GM18861 (cell line): ENCODE data around the gene TAB2.
A peak's percentile ranks its signal among the peaks of the same experiment; 100 is the strongest.

Source experiments
- ATAC-seq: cut with Tn5 transposase; IDR thresholded peaks from one replicate; pipeline ENCODE4 v1.9.1; 2021; ENCODE audit not compliant: unreplicated experiment

The TAB2 gene

GRCh38 chr6:149409617-149410016, 92.1 kb downstream of the TAB2 start:
- ATAC-seq, result no peak

- no peak for ATAC-seq
These were observed 93.0 kb downstream of the TAB2 start for GRCh38 chr6:149410557-149410956.

- no peak for ATAC-seq
These were observed 96.5 kb downstream of the TAB2 start for GRCh38 chr6:149414009-149414408.

- no peak for ATAC-seq
These were observed 97.3 kb downstream of the TAB2 start for GRCh38 chr6:149414821-149415220.

GRCh38 chr6:149419696-149420404, 102.3 kb downstream of the TAB2 start:
- ATAC-seq, result no peak

GRCh38 chr6:149421132-149421531, 103.6 kb downstream of the TAB2 start:
- no peak for ATAC-seq

GRCh38 chr6:149422581-149422980, 105.1 kb downstream of the TAB2 start:
- ATAC-seq, result no peak

- ATAC-seq, result no peak
These were observed 106.5 kb downstream of the TAB2 start for GRCh38 chr6:149423964-149424440.

GRCh38 chr6:149425224-149425623, 107.7 kb downstream of the TAB2 start:
- ATAC-seq, result no peak

GRCh38 chr6:149425754-149426153, 108.2 kb downstream of the TAB2 start:
- ATAC-seq, result no peak

- ATAC-seq, result no peak
These were observed 111.1 kb downstream of the TAB2 start for GRCh38 chr6:149428606-149429005.

- ATAC-seq, result no peak
These were observed 112.2 kb downstream of the TAB2 start for GRCh38 chr6:149429427-149430360.

- ATAC-seq, result peak; percentile 72
These were observed 114.6 kb downstream of the TAB2 start for GRCh38 chr6:149431905-149432775.

GRCh38 chr6:149433405-149433804, 115.9 kb downstream of the TAB2 start:
- ATAC-seq, result no peak

GRCh38 chr6:149433881-149434280, 116.4 kb downstream of the TAB2 start:
- ATAC-seq, result no peak

GRCh38 chr6:149435919-149436586, 118.5 kb downstream of the TAB2 start:
- ATAC-seq, result no peak

- ATAC-seq, result no peak
These were observed 119.1 kb downstream of the TAB2 start for GRCh38 chr6:149436647-149437046.

GRCh38 chr6:149437212-149437611, 119.7 kb downstream of the TAB2 start:
- ATAC-seq, result no peak

GRCh38 chr6:149438855-149439254, 121.3 kb downstream of the TAB2 start:
- ATAC-seq, result no peak

- ATAC-seq, result no peak
These were observed 122.1 kb downstream of the TAB2 start for GRCh38 chr6:149439626-149440025.
